Measurements from ENCODE around the gene TBL3.
A peak's percentile ranks its signal among the peaks of the same experiment; 100 is the strongest.

Gene TBL3

DNA sequence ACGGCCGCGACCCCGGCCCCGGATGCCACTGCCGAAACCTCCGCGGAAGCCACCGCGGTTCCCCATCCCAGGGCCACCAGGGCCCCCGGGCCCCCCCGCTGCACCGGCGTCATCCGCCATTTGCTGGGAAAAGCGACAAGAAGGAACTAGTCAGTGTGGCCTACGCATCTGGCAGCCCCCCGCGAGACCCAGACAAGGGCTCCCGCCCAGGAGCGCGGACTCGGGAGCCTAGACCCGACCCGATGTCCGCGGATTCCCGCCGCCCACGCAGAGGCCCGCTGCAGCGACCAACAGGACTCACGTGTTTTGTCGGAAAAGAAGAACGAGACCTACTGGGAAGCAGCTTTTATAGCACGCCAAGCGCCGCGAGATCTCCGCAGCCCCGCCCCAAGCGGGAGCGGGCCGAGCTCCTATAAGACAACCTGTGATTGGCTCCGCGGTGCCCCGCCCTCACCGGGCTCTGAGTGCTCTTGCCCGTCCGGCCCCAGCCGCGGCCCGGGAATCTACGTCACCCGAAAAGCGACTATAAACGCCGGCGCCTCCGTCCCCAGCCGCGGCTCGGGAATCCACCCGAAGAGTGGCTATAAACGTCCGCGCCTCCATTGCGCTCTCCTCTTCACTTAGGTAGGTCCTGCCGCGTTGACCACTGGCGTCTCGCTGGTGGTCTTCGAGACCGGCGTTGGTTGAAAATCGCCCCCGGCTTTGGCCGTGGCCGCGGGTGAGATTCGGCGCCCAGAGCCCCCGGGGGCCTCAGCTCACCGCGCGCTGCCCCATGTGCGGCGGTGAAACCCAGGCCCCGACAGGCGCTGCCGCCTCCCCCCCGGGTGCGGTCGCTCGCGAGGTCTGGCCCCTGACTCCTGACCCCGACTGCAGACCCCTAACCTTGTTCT lies 7.1 kb upstream of the TBL3 start, which contains the start of gene RPS2:
Gene RPS2, minus strand, starts transcription at position 321 of the 890 bp plus-strand sequence. Its CDS starts 201 bp downstream, at position 120.
- DNase-seq (ENCODE audit: low spot score), result peak; percentile 100

- DNase-seq (ENCODE audit: low spot score), result no peak
These were observed 6.4 kb upstream of the TBL3 start for GRCh38 chr16:1965396-1966001.

- DNase-seq (ENCODE audit: low spot score), result no peak
These were observed 5.4 kb upstream of the TBL3 start, which contains the start of gene RNF151 for GRCh38 chr16:1966460-1966859. Gene RNF151, plus strand, starts transcription at chr16:1966856. Its CDS starts 26 bp downstream, at chr16:1966882.

- DNase-seq (ENCODE audit: low spot score), result no peak
These were observed 3.5 kb upstream of the TBL3 start for GRCh38 chr16:1968146-1968953.

DNA sequence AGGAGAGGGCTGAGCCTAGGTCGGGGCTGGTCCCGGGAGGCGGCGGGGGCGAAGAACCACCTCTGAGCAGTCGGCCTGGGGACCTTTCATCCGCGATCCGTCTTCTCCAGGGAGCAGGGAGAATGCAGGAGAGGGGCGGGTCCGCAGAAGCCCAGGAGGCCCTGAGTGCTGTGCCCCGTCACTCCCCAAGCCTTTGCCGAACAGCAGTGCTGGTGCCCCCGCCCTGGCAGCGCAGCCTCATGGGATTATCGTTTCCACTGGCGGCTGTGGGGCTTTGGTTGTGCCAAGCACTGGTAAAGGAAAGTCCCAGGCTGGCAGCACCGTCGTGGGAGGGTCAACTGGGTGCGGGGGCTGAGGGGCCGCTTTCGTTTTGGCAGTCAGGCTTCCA lies 631 bp downstream of the TBL3 start:
- DNase-seq (ENCODE audit: low spot score), result peak; percentile 39

DNA sequence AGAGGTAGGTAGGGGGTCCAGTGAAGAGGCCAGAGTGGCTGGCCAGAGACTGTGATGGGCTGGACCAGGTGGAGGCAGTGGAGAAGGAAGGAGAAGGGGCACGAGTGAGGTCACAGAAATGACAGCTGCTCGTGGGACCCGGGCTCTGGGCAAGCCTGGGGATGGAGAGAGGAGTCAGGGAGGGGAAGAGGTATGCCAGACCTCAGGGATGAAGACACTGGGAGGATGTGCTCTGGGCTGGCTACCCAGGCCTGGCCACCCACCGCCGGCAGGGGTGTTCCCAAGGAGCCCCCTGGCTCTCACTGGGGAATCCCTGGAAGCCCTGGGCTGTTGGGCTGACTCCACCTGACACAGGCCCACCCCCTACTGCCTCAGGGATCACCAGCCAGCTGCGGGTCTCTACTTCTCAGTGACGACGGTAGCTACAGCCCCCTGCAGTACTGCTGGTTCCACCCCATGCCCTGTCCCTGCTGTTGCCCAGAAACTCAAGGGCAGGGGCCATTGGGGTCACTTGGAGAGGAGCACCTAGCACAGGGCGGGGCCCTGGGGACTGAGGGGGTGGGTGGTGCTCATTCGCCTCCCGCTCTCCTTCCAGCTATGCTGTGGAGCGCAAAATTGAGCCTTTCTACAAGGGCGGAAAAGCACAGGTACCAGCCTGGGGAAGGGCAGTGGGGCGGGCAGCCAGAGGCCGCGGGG lies 1.8 kb downstream of the TBL3 start:
- no peak for DNase-seq (ENCODE audit: low spot score)

GRCh38 chr16:1974157-1975070 lies 2.6 kb downstream of the TBL3 start:
- DNase-seq (ENCODE audit: low spot score), result no peak

DNA sequence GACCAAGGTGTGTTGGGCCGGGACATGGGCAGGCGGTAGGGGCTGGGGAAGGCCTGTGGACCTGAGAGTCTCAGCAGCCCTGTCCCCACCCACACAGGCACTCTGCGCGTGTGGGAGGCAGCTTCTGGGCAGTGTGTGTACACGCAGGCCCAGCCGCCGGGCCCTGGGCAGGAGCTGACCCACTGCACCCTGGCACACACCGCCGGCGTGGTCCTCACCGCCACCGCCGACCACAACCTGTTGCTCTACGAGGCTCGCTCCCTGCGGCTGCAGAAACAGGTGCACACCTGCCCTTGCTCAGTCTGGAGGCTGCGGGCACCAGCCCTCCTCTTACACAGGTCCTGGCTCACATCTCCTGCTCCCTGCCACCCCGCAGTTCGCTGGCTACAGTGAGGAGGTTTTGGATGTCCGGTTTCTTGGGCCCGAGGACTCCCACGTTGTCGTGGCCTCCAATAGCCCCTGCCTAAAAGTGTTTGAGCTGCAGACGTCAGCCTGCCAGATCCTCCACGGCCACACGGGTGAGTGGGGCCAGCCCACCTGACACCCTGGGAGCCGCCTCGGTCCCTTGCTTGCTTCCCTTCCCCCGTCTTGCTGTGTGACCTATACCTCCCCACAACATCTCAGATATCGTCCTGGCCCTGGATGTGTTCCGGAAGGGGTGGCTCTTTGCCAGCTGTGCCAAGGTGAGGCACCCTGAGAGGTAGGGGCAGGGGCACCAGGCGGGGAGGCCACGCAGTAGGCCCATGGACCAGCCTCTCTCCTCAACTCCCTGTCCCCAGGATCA lies 3.8 kb downstream of the TBL3 start:
- no peak for DNase-seq (ENCODE audit: low spot score)

DNA sequence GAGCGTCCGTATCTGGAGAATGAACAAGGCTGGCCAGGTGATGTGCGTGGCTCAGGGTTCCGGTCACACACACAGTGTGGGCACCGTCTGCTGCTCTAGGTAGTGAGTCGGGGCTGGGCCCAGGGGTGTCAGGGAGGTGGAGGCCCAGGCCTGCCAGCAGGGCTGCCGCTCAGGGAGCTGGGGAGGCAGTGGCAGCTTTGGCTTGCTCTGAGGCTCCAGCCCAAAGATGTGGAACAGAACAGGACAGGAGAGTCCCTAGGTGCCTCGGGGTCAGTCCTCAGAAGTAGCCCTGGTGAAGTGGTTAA lies 4.3 kb downstream of the TBL3 start:
- DNase-seq (ENCODE audit: low spot score), result no peak

GRCh38 chr16:1976951-1977874 lies 5.4 kb downstream of the TBL3 start:
- no peak for DNase-seq (ENCODE audit: low spot score)

DNA sequence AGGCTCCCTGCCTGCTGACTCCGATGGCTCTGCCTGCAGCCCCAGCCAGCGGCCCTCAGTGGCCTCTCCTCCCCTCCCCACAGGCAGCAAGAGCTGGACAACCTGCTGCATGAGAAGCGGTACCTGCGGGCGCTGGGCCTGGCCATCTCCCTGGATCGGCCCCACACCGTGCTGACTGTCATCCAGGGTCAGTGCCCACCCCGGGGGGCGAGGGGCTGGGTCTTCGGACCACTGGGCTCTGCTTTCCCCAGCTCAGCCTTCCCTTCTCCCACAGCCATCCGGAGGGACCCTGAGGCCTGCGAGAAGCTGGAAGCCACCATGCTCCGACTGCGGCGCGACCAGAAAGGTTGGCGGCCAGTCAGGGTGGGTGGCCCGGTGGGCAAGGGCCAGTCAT lies 6.0 kb downstream of the TBL3 start:
- no peak for DNase-seq (ENCODE audit: low spot score)

- DNase-seq (ENCODE audit: low spot score), result no peak
These were observed 6.7 kb downstream of the TBL3 start for GRCh38 chr16:1978476-1979120.

DNA sequence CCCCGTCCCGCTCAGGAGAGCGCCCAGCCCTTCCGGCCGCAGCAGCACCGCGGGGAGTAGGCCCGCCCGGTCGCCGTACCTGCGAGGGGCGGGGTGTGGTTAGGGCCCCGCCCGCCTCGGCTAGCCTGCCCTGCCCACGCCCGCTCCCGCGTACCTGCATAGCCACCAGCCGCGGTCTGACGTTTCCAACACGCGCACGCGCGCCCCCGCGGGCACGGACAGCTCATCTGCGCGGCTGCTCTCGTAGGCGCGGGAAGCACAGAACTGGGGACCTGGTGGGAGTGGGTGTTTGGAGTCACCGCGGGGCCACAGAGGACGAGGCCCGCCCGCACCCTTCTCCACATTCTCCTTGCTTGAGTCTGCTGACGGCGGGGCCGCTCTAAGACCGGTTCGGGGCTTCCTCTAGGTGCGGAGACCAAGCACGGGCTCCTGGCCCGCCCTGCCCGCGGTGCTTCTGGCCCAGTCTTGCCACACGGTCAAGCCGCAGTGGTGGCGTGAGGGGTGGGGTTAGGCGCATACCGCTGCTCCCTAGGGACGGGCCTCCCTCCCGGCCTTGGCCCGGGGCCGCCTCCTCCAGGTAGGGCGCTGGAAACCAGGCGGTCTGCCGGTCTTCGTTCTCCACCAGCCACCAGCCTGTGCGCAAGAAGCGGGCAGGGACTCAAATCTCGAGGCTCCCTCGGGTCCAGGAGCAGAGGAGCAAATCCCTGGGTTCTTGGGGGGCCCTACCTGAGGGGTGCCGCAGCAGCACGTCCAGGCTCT lies 7.6 kb downstream of the TBL3 start:
- DNase-seq (ENCODE audit: low spot score), result no peak

- no peak for DNase-seq (ENCODE audit: low spot score)
These were observed 8.3 kb downstream of the TBL3 start for GRCh38 chr16:1980030-1980769.

DNA sequence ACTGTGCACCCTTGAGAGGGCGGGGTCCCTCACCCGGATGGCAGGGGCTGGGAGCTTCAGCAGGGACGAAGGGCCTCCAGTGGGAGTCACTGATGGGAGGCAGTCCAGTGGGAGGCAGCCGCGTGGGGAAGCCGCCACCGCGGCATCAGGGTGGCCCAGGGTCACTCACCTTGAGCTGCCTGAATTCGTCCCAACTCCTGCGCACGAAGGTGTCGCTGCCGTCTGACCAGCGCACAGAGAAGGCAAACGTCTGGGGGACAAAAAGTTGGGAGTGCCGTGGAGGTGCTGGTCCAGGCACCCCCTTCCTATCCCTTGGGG lies 8.9 kb downstream of the TBL3 start:
- DNase-seq (ENCODE audit: low spot score), result no peak

DNA sequence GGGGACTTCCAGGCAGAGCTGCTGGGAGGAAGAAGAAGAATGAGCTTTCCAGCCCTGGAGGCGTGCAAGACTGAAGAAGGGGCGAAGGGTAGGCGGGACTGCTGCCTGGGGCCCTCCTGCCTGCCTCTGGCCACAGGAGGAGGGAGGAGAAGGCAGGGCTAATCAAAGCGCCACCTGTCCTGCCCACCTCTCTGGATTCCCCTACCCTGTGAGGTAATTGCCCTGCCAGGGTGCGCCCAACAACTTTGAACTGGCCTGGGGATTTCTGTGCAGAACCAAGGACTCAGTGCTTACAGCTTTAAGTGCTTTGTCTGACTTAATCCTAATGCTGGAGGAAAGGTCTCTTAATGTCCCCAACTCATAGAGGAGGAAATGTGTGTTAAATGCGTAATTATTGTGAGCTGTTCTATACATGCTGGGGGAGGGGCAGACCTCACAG lies 9.6 kb downstream of the TBL3 start, which contains the start of gene NOXO1:
Gene NOXO1, minus strand, starts transcription at position 72 of the 439 bp plus-strand sequence. CDS start 290 bp downstream, outside the sequence.
- DNase-seq (ENCODE audit: low spot score), result no peak

DNA sequence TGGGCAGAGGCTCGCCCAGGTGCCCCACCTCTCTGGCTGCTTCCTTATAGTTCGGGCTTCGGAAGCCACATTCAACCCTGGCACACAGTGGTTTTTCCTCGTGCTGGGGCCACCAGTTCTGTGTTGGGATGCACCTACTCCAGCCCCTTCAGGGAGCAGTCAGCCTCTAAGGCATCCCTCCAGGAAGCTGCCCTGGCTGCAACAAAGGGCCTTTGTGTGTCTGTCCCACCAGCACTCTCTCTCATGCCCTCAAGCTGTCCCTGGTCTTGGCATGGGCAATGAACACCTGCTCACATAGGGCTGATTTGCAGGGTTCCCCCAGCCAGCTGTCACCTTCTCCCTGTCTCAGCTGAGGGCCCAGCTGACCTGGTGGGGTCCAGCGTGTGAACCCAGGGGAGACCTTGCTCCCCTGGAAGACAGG lies 10.2 kb downstream of the TBL3 start:
- no peak for DNase-seq (ENCODE audit: low spot score)

Measured in GM03348 (cell line).